ENCODE measurements around the gene HMGXB4.

HMGXB4 gene

GRCh38 chr22:35328472-35328885, 71.2 kb downstream of the HMGXB4 start:
- DNase-seq: no peak

- no peak for DNase-seq
Observed at GRCh38 chr22:35329114-35329847, 72.0 kb downstream of the HMGXB4 start.

- DNase-seq: no peak
Observed at GRCh38 chr22:35330258-35330861, 73.1 kb downstream of the HMGXB4 start.

- DNase-seq: no peak
Observed at GRCh38 chr22:35332278-35332677, 75.0 kb downstream of the HMGXB4 start.

DNA sequence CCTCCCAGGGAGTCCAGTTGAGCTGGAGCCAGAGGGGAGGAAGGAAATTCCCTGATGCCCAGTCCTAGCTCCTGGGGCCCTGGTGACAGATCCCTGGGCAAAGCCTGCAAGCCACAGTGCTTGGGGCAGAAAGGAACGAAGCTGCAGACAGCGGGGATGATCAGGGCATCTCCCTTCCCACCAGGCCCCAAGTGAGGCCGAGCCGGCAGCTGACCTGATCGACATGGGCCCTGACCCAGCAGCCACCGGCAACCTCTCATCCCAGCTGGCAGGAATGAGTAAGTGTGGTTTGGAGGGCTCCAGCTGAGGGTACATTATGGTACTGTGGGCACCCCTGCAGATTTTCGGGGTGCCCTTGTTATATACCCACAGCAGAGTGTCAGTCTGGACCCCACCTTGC, 75.9 kb downstream of the HMGXB4 start:
- DNase-seq: no peak

- no peak for DNase-seq
Observed at GRCh38 chr22:35334004-35334403, 76.7 kb downstream of the HMGXB4 start.

GRCh38 chr22:35335468-35335867, 78.2 kb downstream of the HMGXB4 start:
- DNase-seq: no peak

GRCh38 chr22:35335936-35336781, 78.9 kb downstream of the HMGXB4 start:
- DNase-seq: no peak

DNA sequence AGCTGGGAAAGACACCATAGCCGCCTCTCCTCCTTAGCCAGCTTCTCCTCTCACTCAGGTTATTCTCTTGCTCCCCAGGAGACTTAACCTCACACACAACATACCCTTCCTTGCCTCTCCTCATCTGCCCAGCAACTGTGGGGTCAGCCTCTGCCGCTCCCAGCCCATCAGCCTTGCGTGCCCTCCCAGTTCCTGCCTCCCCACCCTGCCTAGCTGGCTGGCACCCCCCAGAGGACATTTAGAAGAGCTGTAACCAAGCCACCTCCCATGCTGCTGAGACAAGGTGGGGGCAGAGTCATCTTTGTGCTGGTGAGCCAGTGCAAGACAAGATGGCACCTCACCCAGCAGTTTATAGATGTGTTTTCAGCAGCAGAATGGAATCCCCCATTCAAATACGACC, 80.6 kb downstream of the HMGXB4 start:
- no peak for DNase-seq

GRCh38 chr22:35341090-35341874, 84.0 kb downstream of the HMGXB4 start:
- DNase-seq: no peak

DNA sequence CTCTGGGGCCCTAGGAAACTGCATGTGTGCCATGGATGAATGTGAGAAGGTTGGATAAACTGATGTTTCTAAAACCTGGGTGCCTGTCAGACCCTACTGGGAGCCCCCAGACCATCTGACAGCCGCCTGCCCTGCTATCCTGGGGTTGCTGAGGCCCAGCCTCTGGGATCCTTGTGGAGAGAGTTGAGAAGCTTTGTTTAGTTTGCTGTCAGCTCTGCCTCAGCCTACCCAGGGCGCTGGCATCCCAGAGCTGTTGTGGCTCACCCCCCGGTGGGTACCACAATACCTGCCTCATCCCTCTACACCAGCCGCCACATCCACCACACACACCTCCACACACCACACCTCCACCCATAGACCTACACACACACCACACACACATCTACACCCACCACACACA, 85.1 kb downstream of the HMGXB4 start:
- DNase-seq: no peak

DNA sequence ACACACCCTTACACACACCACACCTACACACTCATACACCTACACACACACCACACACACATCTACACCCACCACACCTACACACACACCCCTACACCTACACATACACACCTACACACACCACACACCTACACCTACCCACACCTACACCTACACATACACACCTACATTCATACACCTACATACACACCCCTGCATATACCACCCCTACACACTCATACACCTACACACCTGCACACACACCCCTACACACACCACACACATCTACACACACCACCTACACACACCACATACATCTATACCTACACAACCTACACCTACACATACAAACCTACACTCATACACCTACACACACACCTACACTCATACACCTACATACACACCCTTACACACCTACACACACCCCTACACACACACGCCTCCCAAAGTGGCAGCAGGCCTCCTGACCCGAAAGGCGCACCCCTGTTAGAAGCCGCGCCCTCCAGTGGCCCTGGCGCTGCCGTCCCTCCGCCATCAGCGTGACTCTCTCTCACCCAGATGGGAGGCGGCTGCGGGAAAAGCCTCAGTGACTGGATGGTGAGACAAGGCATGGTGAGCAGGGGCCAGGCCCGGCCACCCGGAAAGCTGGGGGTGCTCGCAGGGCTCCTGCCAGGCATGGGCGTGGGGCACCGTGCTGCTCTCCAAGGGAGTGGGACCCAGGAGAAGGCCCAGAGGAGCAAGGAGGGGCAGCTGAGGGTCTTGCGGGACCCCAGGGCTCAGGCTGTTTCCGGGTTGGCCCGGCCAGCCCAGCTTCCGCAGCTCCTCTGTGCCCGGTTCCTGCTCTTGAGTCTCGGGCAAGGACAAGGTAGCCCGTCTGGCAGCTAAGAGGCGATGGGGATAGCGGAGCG, 86.6 kb downstream of the HMGXB4 start:
- no peak for DNase-seq

DNA sequence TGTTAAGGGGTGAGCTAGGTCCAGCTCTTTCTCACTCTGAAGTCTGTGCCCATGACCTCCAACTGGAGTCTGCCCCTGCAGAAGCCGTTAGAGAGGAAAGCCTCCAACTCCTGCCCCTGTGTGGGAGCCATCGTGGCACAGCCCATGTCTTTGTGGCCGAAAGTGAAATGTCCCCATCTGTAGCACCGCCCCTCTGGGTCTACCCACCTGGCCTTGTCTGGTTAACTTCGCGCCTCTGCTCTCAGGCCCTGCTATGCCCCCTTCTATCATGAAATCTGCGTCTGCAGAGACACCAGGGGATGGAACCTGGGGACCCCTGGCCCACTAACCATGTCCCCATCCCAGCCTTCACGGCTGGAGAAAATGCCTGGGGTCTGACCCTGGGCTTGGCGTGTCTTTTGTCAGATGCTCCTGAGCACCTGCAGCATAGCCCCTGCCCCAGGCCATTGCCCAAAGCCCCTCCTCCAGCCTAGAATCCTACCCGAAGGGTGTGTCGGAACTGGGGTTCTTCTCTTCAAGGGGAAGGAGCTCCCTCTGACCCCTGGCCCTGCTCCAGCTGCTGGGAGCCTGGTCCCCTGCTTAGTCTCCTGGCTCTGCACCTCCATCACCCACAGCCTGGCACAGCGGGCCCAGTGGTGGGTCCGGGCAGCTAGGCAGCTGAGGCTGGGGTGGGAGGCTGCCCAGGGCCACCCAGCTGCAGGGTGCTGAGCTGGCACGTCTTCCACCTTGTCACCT, 87.8 kb downstream of the HMGXB4 start:
- peak; percentile 83 for DNase-seq
